Activated T-cell treated with anti-CD3 and anti-CD28 coated beads for 48 hours (primary cell): ENCODE data around the gene DIP2A.
"Not testable (repeated sequence)": the region's sequence is repeated elsewhere in the genome, so short reads cannot be mapped to it uniquely, and the experiment has no call there.

Experiments used
- DNase-seq: peaks from one replicate; pipeline ENCODE4 v3.0.0-alpha.2; 2020; ENCODE audit warnings: low read depth

The DIP2A gene

GRCh38 chr21:46557469-46557868 lies 98.8 kb downstream of the DIP2A start:
- DNase-seq = no peak

GRCh38 chr21:46557919-46558392 lies 99.3 kb downstream of the DIP2A start:
- no peak for DNase-seq

GRCh38 chr21:46559291-46559983 lies 100.7 kb downstream of the DIP2A start:
- DNase-seq = peak; percentile 64

GRCh38 chr21:46560568-46561444 lies 102.1 kb downstream of the DIP2A start:
- DNase-seq = no peak

GRCh38 chr21:46561445-46562090 lies 102.9 kb downstream of the DIP2A start:
- DNase-seq = no peak

GRCh38 chr21:46562472-46562871 lies 103.8 kb downstream of the DIP2A start:
- no peak for DNase-seq

GRCh38 chr21:46562964-46563607 lies 104.4 kb downstream of the DIP2A start:
- no peak for DNase-seq

GRCh38 chr21:46564391-46564790 lies 105.7 kb downstream of the DIP2A start:
- no peak for DNase-seq

- DNase-seq = no peak
These were observed 108.7 kb downstream of the DIP2A start for GRCh38 chr21:46567348-46567747.

GRCh38 chr21:46568562-46568961 lies 109.9 kb downstream of the DIP2A start:
- DNase-seq = no peak

GRCh38 chr21:46569081-46569480 lies 110.4 kb downstream of the DIP2A start:
- DNase-seq = no peak

GRCh38 chr21:46570119-46570518 lies 111.4 kb downstream of the DIP2A start:
- no peak for DNase-seq

- no peak for DNase-seq
These were observed 111.9 kb downstream of the DIP2A start for GRCh38 chr21:46570631-46571030.

GRCh38 chr21:46572850-46573249 lies 114.2 kb downstream of the DIP2A start:
- no peak for DNase-seq

GRCh38 chr21:46577786-46578185 lies 119.1 kb downstream of the DIP2A start:
- not testable (repeated sequence) for DNase-seq

- not testable (repeated sequence) for DNase-seq
These were observed 120.7 kb downstream of the DIP2A start for GRCh38 chr21:46579394-46579793.

GRCh38 chr21:46581780-46582307 lies 123.2 kb downstream of the DIP2A start:
- no peak for DNase-seq

- DNase-seq = no peak
These were observed 126.7 kb downstream of the DIP2A start for GRCh38 chr21:46585191-46585953.

- no peak for DNase-seq
These were observed 135.6 kb downstream of the DIP2A start for GRCh38 chr21:46594276-46594675.

- DNase-seq = no peak
These were observed 137.5 kb downstream of the DIP2A start for GRCh38 chr21:46596201-46596600.

GRCh38 chr21:46597031-46597430 lies 138.3 kb downstream of the DIP2A start:
- no peak for DNase-seq
